Islet precursor cell (in vitro differentiated cells): ENCODE measurements around the gene SOX21.
A peak's percentile ranks its signal among the peaks of the same experiment; 100 is the strongest.
"Not testable (repeated sequence)": the region's sequence is repeated elsewhere in the genome, so short reads cannot be mapped to it uniquely, and the experiment has no call there.

ENCODE experiments used
- DNase-seq: peaks from one replicate; pipeline ENCODE4 v3.0.0-alpha.2; 2018

SOX21 gene

GRCh38 chr13:94712287-94712811 lies at the start of gene SOX21:
Gene SOX21 (minus strand): TSS chr13:94712545. CDS start chr13:94712049, 496 bp downstream.
- peak; percentile 60 for DNase-seq

- DNase-seq: peak; percentile 53
Observed at GRCh38 chr13:94761407-94761806, 49.1 kb upstream of the SOX21 start.

- DNase-seq: no peak
Observed at GRCh38 chr13:94759120-94759728, 46.9 kb upstream of the SOX21 start.

- DNase-seq: no peak
Observed at GRCh38 chr13:94758436-94758960, 46.2 kb upstream of the SOX21 start.

- DNase-seq: no peak
Observed at GRCh38 chr13:94753327-94753726, 41.0 kb upstream of the SOX21 start.

GRCh38 chr13:94749162-94749561 lies 36.8 kb upstream of the SOX21 start:
- DNase-seq: no peak

- DNase-seq: no peak
Observed at GRCh38 chr13:94739235-94739634, 26.9 kb upstream of the SOX21 start.

GRCh38 chr13:94731028-94731427 lies 18.7 kb upstream of the SOX21 start:
- DNase-seq: no peak

- DNase-seq: not testable (repeated sequence)
Observed at GRCh38 chr13:94729941-94730340, 17.6 kb upstream of the SOX21 start.

GRCh38 chr13:94726425-94726824 lies 14.1 kb upstream of the SOX21 start:
- DNase-seq: no peak

- no peak for DNase-seq
Observed at GRCh38 chr13:94722609-94723345, 10.4 kb upstream of the SOX21 start.

GRCh38 chr13:94718697-94719096 lies 6.4 kb upstream of the SOX21 start:
- DNase-seq: not testable (repeated sequence)

- peak; percentile 40 for DNase-seq
Observed at GRCh38 chr13:94717916-94718315, 5.6 kb upstream of the SOX21 start.

- peak; percentile 35 for DNase-seq
Observed at GRCh38 chr13:94716016-94716415, 3.7 kb upstream of the SOX21 start.

GRCh38 chr13:94713561-94714182 lies 1.3 kb upstream of the SOX21 start:
- DNase-seq: peak; percentile 63

GRCh38 chr13:94712812-94713560 lies 641 bp upstream of the SOX21 start:
- DNase-seq: peak; percentile 72

GRCh38 chr13:94711561-94712286 lies 621 bp downstream of the SOX21 start:
- DNase-seq: peak; percentile 63

- DNase-seq: peak; percentile 70
Observed at GRCh38 chr13:94710881-94711560, 1.3 kb downstream of the SOX21 start.

GRCh38 chr13:94710065-94710781 lies 2.1 kb downstream of the SOX21 start:
- DNase-seq: peak; percentile 57

GRCh38 chr13:94709001-94709834 lies 3.1 kb downstream of the SOX21 start:
- no peak for DNase-seq
